ENCODE data around the gene RTN4R.

- TF ChIP-seq CTCF (IDR thresholded peaks at IDR 0.05) (no peak), EP300 (IDR thresholded peaks at IDR 0.05) (no peak), POLR2A (IDR thresholded peaks at IDR 0.05) (no peak)
Measured at GRCh38 chr22:20315337-20316216, 47.5 kb upstream of the RTN4R start.
